ENCODE measurements around the gene SPPL3. TPM values are rescaled to one million over a fixed set of nuclear protein-coding genes. Genes with fewer than 3 reads are reported as not detected.

SPPL3 gene
- total RNA-seq, 1 experiment from 2014 or later, result 32.5 TPM

GRCh38 chr12:120800665-120801064 lies 103.5 kb downstream of the SPPL3 start (continued):
- TF ChIP-seq ZNF512 (CRISPR knock-in tag; IDR thresholded peaks at IDR 0.05; ENCODE audit: borderline replicate concordance) (no peak), ETV6 (CRISPR knock-in tag; IDR thresholded peaks at IDR 0.05) (no peak), RELA (CRISPR knock-in tag; IDR thresholded peaks at IDR 0.05; ENCODE audit: borderline replicate concordance) (no peak), USF1 (CRISPR knock-in tag; IDR thresholded peaks at IDR 0.05) (no peak), SMAD3 (CRISPR knock-in tag; IDR thresholded peaks at IDR 0.05; ENCODE audit: borderline replicate concordance) (no peak), ATF6 (CRISPR knock-in tag; IDR thresholded peaks at IDR 0.05) (no peak), OVOL2 (CRISPR knock-in tag; IDR thresholded peaks at IDR 0.05; ENCODE audit: borderline replicate concordance) (no peak), NFYB (CRISPR knock-in tag; conservative IDR thresholded peaks at IDR 0.05; ENCODE audit: low read depth) (no peak), ZNF317 (CRISPR knock-in tag; IDR thresholded peaks at IDR 0.05; ENCODE audit: borderline replicate concordance, low read depth) (no peak), EMX1 (CRISPR knock-in tag; IDR thresholded peaks at IDR 0.05) (no peak)
- TF ChIP-seq, protein P1, sequence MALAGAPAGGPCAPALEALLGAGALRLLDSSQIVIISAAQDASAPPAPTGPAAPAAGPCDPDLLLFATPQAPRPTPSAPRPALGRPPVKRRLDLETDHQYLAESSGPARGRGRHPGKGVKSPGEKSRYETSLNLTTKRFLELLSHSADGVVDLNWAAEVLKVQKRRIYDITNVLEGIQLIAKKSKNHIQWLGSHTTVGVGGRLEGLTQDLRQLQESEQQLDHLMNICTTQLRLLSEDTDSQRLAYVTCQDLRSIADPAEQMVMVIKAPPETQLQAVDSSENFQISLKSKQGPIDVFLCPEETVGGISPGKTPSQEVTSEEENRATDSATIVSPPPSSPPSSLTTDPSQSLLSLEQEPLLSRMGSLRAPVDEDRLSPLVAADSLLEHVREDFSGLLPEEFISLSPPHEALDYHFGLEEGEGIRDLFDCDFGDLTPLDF (CRISPR knock-in tag; IDR thresholded peaks at IDR 0.05), result no peak
- TF ChIP-seq, protein P2, sequence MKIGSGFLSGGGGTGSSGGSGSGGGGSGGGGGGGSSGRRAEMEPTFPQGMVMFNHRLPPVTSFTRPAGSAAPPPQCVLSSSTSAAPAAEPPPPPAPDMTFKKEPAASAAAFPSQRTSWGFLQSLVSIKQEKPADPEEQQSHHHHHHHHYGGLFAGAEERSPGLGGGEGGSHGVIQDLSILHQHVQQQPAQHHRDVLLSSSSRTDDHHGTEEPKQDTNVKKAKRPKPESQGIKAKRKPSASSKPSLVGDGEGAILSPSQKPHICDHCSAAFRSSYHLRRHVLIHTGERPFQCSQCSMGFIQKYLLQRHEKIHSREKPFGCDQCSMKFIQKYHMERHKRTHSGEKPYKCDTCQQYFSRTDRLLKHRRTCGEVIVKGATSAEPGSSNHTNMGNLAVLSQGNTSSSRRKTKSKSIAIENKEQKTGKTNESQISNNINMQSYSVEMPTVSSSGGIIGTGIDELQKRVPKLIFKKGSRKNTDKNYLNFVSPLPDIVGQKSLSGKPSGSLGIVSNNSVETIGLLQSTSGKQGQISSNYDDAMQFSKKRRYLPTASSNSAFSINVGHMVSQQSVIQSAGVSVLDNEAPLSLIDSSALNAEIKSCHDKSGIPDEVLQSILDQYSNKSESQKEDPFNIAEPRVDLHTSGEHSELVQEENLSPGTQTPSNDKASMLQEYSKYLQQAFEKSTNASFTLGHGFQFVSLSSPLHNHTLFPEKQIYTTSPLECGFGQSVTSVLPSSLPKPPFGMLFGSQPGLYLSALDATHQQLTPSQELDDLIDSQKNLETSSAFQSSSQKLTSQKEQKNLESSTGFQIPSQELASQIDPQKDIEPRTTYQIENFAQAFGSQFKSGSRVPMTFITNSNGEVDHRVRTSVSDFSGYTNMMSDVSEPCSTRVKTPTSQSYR (CRISPR knock-in tag; IDR thresholded peaks at IDR 0.05), result no peak
- TF ChIP-seq, protein P3, sequence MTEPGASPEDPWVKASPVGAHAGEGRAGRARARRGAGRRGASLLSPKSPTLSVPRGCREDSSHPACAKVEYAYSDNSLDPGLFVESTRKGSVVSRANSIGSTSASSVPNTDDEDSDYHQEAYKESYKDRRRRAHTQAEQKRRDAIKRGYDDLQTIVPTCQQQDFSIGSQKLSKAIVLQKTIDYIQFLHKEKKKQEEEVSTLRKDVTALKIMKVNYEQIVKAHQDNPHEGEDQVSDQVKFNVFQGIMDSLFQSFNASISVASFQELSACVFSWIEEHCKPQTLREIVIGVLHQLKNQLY (CRISPR knock-in tag; IDR thresholded peaks at IDR 0.05), result no peak
- TF ChIP-seq, protein P4, sequence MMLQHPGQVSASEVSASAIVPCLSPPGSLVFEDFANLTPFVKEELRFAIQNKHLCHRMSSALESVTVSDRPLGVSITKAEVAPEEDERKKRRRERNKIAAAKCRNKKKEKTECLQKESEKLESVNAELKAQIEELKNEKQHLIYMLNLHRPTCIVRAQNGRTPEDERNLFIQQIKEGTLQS (CRISPR knock-in tag; conservative IDR thresholded peaks at IDR 0.05), result no peak

DNA sequence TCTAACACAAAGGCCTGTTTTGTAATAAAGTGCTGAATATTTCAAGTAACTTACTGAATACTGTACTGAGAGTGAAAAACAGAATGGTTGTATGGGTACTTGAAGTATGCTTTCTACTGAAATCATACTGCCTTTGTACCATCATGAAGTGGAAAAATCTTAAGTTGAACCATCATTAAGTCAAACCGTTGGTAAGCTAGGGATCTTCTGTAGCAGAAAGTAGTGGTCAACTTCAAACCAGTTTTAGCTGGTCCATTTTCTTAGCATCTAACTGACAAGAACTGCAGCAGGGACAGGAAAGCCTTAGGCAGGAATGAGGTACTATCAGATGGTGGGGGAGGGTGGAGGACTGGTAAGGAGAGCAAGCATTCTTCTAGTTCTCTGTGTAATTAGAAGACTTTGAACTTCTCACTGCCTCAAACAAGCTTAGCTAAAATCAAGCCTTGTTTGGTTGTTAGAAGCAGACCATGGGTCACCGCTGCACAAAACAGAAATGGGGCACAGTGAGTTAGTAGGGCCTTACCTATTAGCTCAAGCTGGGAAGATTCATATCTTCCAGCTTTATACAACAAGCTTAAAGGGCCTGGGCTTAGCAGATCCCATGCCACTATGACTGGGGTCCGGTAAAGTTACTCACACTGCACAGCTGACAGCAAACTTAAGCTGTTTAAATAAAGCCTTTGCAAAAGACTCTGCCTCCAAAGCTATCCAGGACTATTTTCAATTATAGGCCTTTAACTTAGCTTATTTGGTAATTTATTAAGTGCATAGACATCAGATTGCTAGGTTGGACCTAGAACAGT lies 104.7 kb downstream of the SPPL3 start:
- TF ChIP-seq ELF4 (CRISPR knock-in tag; IDR thresholded peaks at IDR 0.05; ENCODE audit: low read depth) (no peak), ETV6 (CRISPR knock-in tag; IDR thresholded peaks at IDR 0.05) (no peak), TP53 (CRISPR knock-in tag; IDR thresholded peaks at IDR 0.05) (no peak), RORB (CRISPR knock-in tag; IDR thresholded peaks at IDR 0.05) (no peak), GABPB1 (CRISPR knock-in tag; IDR thresholded peaks at IDR 0.05) (no peak), ZNF232 (CRISPR knock-in tag; IDR thresholded peaks at IDR 0.05) (no peak), FOXJ3 (CRISPR knock-in tag; IDR thresholded peaks at IDR 0.05; ENCODE audit: borderline replicate concordance) (no peak), KAT7 (CRISPR knock-in tag; IDR thresholded peaks at IDR 0.05; ENCODE audit: borderline replicate concordance) (no peak), MYBL2 (CRISPR knock-in tag; IDR thresholded peaks at IDR 0.05) (no peak), SOX15 (CRISPR knock-in tag; IDR thresholded peaks at IDR 0.05) (no peak), TEAD4 (CRISPR knock-in tag; IDR thresholded peaks at IDR 0.05) (no peak), SP1 (CRISPR knock-in tag; conservative IDR thresholded peaks at IDR 0.05) (no peak)
- TF ChIP-seq, protein P1 (CRISPR knock-in tag; IDR thresholded peaks at IDR 0.05), result no peak
- Mint-ChIP-seq H3K36me3 (peaks cover 28% of the 10 kb centered on the region), H3K9me3 (peaks cover 25% of the 10 kb centered on the region), H3K27ac (no peak overlapping the region; the same call in 1 of the 2 replicates), H3K27me3 (ENCODE audit: low read depth) (no peaks in the 10 kb centered on the region), H3K4me3 (no peak overlapping the region), H3K4me1 (peaks cover 30% of the 10 kb centered on the region)
- ATAC-seq (peak; percentile 65), DNase-seq (ENCODE audit: low spot score) (no peak)
- CTCF ChIA-PET, result interaction anchor here (1.2 to 1.9 kb wide), 3 partner anchors 77 to 206 kb away, joined by 3 to 5 read pairs (median 4); no protein-coding TSS in a partner anchor
- POLR2A ChIA-PET, result no interaction called here
